Uterus (tissue), 4 donors: ENCODE results near the gene RIOK3. TPM values are rescaled to one million over a fixed set of nuclear protein-coding genes. Genes with fewer than 3 reads are reported as not detected.

Experiments
- DNase-seq, 2 donors: peaks; one replicate each; pipeline ENCODE4 v3.0.0-alpha.2; 2019 to 2020
- H3K27ac ChIP-seq, 2 donors: fragments of 200-600 bp; sonication (generic); 1 replicate in 1 of 2; 2 replicates in 1 of 2; pipeline ENCODE4 v1.5.1; 2016 to 2018
- H3K27me3 ChIP-seq, 2 donors: fragments of 200-600 bp; sonication (generic); one replicate each; pipeline ENCODE4 v1.5.1; 2018 to 2019; ENCODE audit warnings: control low read depth in 1 of 2
- H3K36me3 ChIP-seq, 2 donors: fragments of 200-600 bp; sonication (generic); one replicate each; pipeline ENCODE4 v1.5.1; 2019; ENCODE audit warnings: control low read depth in 1 of 2
- H3K4me1 ChIP-seq, 2 donors: fragments of 200-600 bp; sonication (generic); one replicate each; pipeline ENCODE4 v1.5.1; 2018 to 2019; ENCODE audit warnings: control low read depth in 1 of 2
- H3K4me3 ChIP-seq, 2 donors: fragments of 200-600 bp; sonication (generic); 1 replicate in 1 of 2; 2 replicates in 1 of 2; pipeline ENCODE4 v1.5.1; 2018 to 2019; ENCODE audit warnings: mild to moderate bottlenecking in 1 of 2
- H3K9me3 ChIP-seq, 2 donors: fragments of 200-600 bp; sonication (generic); one replicate each; pipeline ENCODE4 v1.5.1; 2019; ENCODE audit warnings: control low read depth in 1 of 2
- POLR2A ChIP-seq, 2 donors: fragments of 450-650 bp; IDR thresholded peaks; one replicate each; pipeline ENCODE4 v1.6.1; 2016; ENCODE audit warnings: antibody characterized with exemption in 2 of 2, mild to moderate bottlenecking in 1 of 2, moderate library complexity in 1 of 2
- intact Hi-C: fragments of 100-400 bp; cut with DNase I; formaldehyde crosslinking; loops from one replicate; pipeline ENCODE4 v1.15.1; 2023; ENCODE audit warnings: low total_unique reads
- total RNA-seq, 4 donors: library from RNA; depleted of rRNA in 3 of 4; stranded (reverse); fragments of >200 nt in 3 of 4; gene quantifications; one replicate each; pipeline versions ENCODE4 v1.1.0 to v1.2.4, GENCODE V29; 2014 to 2023
- TF ChIP-seq, protein P1 (sequence below), 4 experiments: fragments of 200-600 bp in 2 of 4; fragments of 450-650 bp in 2 of 4; sonication (generic) in 2 of 4; IDR thresholded peaks; one replicate each; pipeline ENCODE4 v1.5.1; 2016 to 2019; ENCODE audit warnings: antibody characterized with exemption in 4 of 4, mild to moderate bottlenecking in 2 of 4, moderate library complexity in 1 of 4
- donor health status: DM: yes; HTN: yes; CAD: no.

RIOK3 gene
- total RNA-seq, 4 donors from 2014 or later: 14.4 to 53.3 (median 39.8) TPM

DNA sequence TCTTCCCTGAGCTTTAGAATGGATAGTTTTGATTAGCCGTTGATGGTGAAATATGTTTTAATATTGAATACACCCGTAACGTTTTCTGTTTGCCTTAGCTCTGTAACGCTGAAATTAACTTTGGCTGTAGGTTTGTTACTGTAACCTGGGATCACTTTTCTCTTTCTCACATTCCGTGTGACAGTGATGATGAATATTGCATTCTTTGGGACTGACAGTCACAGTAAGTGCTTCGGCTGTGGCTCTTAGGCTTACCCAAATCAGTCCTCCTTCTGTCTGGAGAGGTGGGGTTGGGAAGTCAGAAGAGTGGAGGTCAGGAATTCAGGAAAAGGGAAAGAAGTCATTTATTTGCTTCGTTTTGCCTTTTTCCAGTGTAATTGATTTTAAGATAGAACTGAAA lies 68.2 kb downstream of the RIOK3 start:
- H3K4me1 ChIP-seq: no peaks in the 10 kb centered on the region
- intact Hi-C loops: no loop called here
- H3K27ac ChIP-seq: peak overlapping the region in 1 of 2 donors; percentile 59
- no peaks in the 10 kb centered on the region for H3K27me3 ChIP-seq
- no peaks in the 10 kb centered on the region for H3K9me3 ChIP-seq
- H3K4me3 ChIP-seq: no peak overlapping the region
- no peaks in the 10 kb centered on the region for H3K36me3 ChIP-seq
- no peak for DNase-seq
- TF ChIP-seq POLR2A (IDR thresholded peaks at IDR 0.05): no peak
- TF ChIP-seq, protein P1, sequence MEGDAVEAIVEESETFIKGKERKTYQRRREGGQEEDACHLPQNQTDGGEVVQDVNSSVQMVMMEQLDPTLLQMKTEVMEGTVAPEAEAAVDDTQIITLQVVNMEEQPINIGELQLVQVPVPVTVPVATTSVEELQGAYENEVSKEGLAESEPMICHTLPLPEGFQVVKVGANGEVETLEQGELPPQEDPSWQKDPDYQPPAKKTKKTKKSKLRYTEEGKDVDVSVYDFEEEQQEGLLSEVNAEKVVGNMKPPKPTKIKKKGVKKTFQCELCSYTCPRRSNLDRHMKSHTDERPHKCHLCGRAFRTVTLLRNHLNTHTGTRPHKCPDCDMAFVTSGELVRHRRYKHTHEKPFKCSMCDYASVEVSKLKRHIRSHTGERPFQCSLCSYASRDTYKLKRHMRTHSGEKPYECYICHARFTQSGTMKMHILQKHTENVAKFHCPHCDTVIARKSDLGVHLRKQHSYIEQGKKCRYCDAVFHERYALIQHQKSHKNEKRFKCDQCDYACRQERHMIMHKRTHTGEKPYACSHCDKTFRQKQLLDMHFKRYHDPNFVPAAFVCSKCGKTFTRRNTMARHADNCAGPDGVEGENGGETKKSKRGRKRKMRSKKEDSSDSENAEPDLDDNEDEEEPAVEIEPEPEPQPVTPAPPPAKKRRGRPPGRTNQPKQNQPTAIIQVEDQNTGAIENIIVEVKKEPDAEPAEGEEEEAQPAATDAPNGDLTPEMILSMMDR (IDR thresholded peaks at IDR 0.05): no peak

DNA sequence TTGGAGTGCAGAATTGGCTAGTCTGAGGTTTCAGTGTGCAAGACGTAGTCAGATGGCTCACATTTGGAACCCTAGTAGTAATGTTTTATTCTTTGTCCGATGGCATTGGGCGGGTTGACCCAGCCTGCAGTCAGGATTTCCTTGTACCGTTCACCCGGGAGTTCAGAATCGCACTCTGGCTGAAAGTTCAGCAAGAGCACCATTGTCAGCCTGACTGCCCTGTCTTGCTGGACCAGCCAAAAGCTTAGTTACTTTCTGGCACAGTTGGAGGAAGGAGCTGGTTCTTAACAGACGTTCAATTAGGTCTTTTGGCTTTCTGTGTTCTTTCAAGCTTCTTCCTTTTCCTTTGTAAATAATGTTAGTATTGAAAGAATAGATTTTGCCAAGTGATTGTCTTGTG lies 68.8 kb downstream of the RIOK3 start:
- Histone ChIP-seq H3K4me1 (no peaks in the 10 kb centered on the region), H3K36me3 (no peaks in the 10 kb centered on the region), H3K4me3 (no peak overlapping the region), H3K27ac (peak overlapping the region in 1 of 2 donors; percentile 59), H3K27me3 (no peaks in the 10 kb centered on the region), H3K9me3 (no peaks in the 10 kb centered on the region)
- intact Hi-C loops: no loop called here
- DNase-seq: peak in 1 of 2 donors; percentile 30
- TF ChIP-seq, protein P1 (IDR thresholded peaks at IDR 0.05): no peak
- TF ChIP-seq POLR2A (IDR thresholded peaks at IDR 0.05): no peak

DNA sequence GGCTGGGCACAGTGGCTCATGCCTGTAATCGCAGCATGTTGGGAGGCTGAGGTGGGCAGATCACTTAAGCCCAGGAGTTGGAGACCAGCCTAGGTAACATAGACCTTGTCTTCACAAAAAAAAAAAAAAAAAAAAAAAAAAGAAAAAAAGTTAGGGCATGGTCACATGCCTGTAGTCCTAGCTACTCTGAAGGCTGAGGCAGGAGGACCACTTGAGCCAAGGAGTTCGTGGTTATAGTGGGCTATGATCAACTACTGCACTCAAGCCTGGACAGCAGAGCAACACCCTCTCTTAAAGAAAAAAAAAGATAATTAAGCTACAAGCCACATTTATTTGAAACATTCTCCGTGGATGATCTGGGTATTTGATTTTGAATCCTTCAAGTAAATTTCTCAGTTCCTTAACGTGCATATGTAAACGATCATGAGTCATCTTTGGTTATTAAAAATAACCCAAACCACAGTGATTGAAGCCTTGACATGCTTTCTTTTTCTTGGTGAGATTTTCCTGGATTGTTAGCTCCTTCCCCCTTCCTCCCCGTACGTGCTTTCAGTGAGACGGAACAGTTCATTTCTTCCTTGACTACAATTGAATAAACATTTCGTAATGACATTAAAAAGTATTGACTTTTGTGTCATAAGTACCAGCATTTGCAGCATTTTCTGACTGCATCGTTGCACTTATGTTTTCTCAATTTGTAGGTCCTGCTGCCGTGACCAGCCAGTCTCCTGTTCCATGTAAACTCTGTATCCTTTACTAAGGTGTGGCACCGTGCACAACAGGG lies 70.5 kb downstream of the RIOK3 start:
- DNase-seq: no peak
- intact Hi-C loops: no loop called here
- H3K36me3 ChIP-seq: no peaks in the 10 kb centered on the region
- H3K27ac ChIP-seq: no peak overlapping the region
- H3K27me3 ChIP-seq: no peaks in the 10 kb centered on the region
- no peak overlapping the region for H3K4me3 ChIP-seq
- no peaks in the 10 kb centered on the region for H3K9me3 ChIP-seq
- no peak for TF ChIP-seq POLR2A (IDR thresholded peaks at IDR 0.05)
- TF ChIP-seq, protein P1 (IDR thresholded peaks at IDR 0.05): no peak
- no peaks in the 10 kb centered on the region for H3K4me1 ChIP-seq

DNA sequence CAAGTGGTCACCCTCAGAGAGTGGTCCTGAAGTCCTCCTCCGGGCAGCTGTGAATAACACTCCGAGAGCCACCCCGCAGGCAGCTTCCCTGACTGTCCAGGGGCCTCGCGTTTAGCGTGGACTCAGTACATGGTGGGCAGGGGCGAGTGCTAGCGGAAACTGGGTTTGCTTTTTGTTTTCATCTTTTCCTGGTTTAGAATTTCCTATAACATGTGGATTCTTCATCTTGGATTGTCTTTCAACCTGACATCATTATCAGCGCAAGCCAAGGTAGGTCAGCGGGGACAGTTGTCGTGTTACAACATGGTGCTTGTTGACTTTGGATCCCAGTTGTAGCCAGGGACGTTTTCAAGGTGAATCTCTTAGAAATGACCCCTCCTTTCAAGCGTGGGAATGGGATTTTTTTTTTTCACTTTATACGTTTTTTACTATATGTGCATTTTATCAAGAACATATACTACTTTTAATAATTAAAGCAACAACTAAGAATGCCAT lies 71.2 kb downstream of the RIOK3 start:
- Histone ChIP-seq H3K4me1 (no peaks in the 10 kb centered on the region), H3K27ac (no peak overlapping the region), H3K36me3 (no peaks in the 10 kb centered on the region), H3K4me3 (no peak overlapping the region), H3K27me3 (no peaks in the 10 kb centered on the region), H3K9me3 (no peaks in the 10 kb centered on the region)
- DNase-seq: no peak
- intact Hi-C loops: no loop called here
- no peak for TF ChIP-seq POLR2A (IDR thresholded peaks at IDR 0.05)
- TF ChIP-seq, protein P1 (IDR thresholded peaks at IDR 0.05): no peak

DNA sequence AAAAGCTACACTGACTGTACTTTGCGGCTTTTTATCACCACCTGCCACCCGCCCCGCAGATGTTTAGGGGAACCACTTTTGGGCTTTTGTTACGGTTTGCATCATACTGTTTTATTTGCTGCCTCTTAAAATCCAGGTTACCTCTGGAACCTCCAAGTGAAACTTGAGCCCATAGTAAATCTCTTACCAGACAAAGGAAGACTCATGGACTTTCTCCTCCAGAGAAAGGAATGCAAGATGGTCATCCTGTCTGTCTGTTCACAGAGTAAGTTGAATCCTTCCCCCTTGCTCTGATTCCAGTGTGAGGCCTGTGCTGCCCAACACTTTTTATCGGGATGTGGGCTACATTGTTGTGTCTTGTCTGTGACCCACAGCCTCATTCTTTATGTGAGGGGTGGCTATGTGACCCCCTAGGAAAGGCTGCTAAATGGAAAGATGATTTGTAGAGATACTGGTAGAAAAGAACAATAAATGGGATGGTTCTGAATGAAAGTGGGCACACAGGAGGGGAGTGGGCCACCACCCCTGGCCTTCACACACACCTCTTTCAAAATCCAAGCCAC lies 73.5 kb downstream of the RIOK3 start:
- H3K36me3 ChIP-seq: no peaks in the 10 kb centered on the region
- H3K27ac ChIP-seq: no peak overlapping the region
- no peaks in the 10 kb centered on the region for H3K27me3 ChIP-seq
- TF ChIP-seq, protein P1 (IDR thresholded peaks at IDR 0.05): no peak
- TF ChIP-seq POLR2A (IDR thresholded peaks at IDR 0.05): no peak
- no peaks in the 10 kb centered on the region for H3K4me1 ChIP-seq
- no peak for DNase-seq
- no peak overlapping the region for H3K4me3 ChIP-seq
- intact Hi-C loops: no loop called here
- no peaks in the 10 kb centered on the region for H3K9me3 ChIP-seq
